HepG2 (cell line): ENCODE data around the gene CARMIL1. TPM values are rescaled to one million over a fixed set of nuclear protein-coding genes. Genes with fewer than 3 reads are reported as not detected.

Experiments used
- AGO1 ChIP-seq: fragments of 200-400 bp; formaldehyde crosslinking; IDR thresholded peaks from 2 replicates; pipeline ENCODE4 v1.6.1; 2017; ENCODE audit warnings: mild to moderate bottlenecking, low read depth, low read length, moderate library complexity; ENCODE audit not compliant: poor library complexity, severe bottlenecking
- CBX2 ChIP-seq, 2 experiments: fragments of 200-600 bp in 1 of 2; sonication (generic); formaldehyde crosslinking in 1 of 2; IDR thresholded peaks; 2 replicates each; pipeline versions ENCODE4 v1.7.0 to v1.8.1; 2018 to 2022; ENCODE audit warnings: low read depth in 2 of 2, low read length in 1 of 2, mild to moderate bottlenecking in 1 of 2, missing genetic modification reagents in 1 of 2
- CHD4 ChIP-seq: fragments of 200-600 bp; sonication (generic); IDR thresholded peaks from 2 replicates; pipeline ENCODE4 v1.7.0; 2017; ENCODE audit warnings: mild to moderate bottlenecking, low read length, borderline replicate concordance
- GFI1 ChIP-seq: sonication (generic); formaldehyde crosslinking; IDR thresholded peaks from 2 replicates; pipeline ENCODE4 v1.5.0; 2020; ENCODE audit warnings: missing genetic modification reagents, mild to moderate bottlenecking, borderline replicate concordance
- HNRNPUL1 ChIP-seq: fragments of 200-400 bp; formaldehyde crosslinking; IDR thresholded peaks from 2 replicates; pipeline ENCODE4 v1.6.1; 2017; ENCODE audit warnings: low read depth, mild to moderate bottlenecking, low read length, moderate library complexity
- KMT2A ChIP-seq: sonication (generic); formaldehyde crosslinking; IDR thresholded peaks from 2 replicates; pipeline ENCODE4 v1.4.0; 2020; ENCODE audit warnings: missing genetic modification reagents
- PHF20 ChIP-seq: sonication (generic); formaldehyde crosslinking; IDR thresholded peaks from 2 replicates; pipeline ENCODE4 v1.5.0; 2020; ENCODE audit warnings: mild to moderate bottlenecking, missing genetic modification reagents
- POGZ ChIP-seq: sonication (generic); formaldehyde crosslinking; IDR thresholded peaks from 2 replicates; pipeline ENCODE4 v1.4.0; 2020; ENCODE audit warnings: mild to moderate bottlenecking, missing genetic modification reagents
- PRPF4 ChIP-seq: fragments of 200-400 bp; formaldehyde crosslinking; IDR thresholded peaks from 2 replicates; pipeline ENCODE4 v1.6.1; 2016; ENCODE audit warnings: low read length, low read depth; ENCODE audit not compliant: poor library complexity, severe bottlenecking
- SMYD3 ChIP-seq: sonication (generic); formaldehyde crosslinking; IDR thresholded peaks from 2 replicates; pipeline ENCODE4 v1.8.1; 2023; ENCODE audit warnings: mild to moderate bottlenecking, missing genetic modification reagents
- TOE1 ChIP-seq: sonication (generic); formaldehyde crosslinking; IDR thresholded peaks from 2 replicates; pipeline ENCODE4 v1.4.0; 2020; ENCODE audit warnings: mild to moderate bottlenecking, missing genetic modification reagents
- ZEB1 ChIP-seq: IDR thresholded peaks from 2 replicates; pipeline ENCODE4 v1.6.1; 2012; ENCODE audit warnings: mild to moderate bottlenecking, low read depth, inconsistent platforms; ENCODE audit not compliant: insufficient replicate concordance
- ZNF225 ChIP-seq: sonication (generic); formaldehyde crosslinking; IDR thresholded peaks from 2 replicates; pipeline ENCODE4 v1.4.0; 2020; ENCODE audit warnings: mild to moderate bottlenecking, missing genetic modification reagents
- ZNF230 ChIP-seq: sonication (generic); formaldehyde crosslinking; IDR thresholded peaks from 2 replicates; pipeline ENCODE4 v1.4.0; 2020; ENCODE audit warnings: mild to moderate bottlenecking, missing genetic modification reagents
- ZNF317 ChIP-seq: sonication (generic); formaldehyde crosslinking; IDR thresholded peaks from 2 replicates; pipeline ENCODE4 v1.5.0; 2020; ENCODE audit warnings: mild to moderate bottlenecking, missing genetic modification reagents
- ZNF343 ChIP-seq: sonication (generic); formaldehyde crosslinking; IDR thresholded peaks from 2 replicates; pipeline ENCODE4 v1.4.0; 2020; ENCODE audit warnings: mild to moderate bottlenecking, missing genetic modification reagents
- ZNF441 ChIP-seq: sonication (generic); formaldehyde crosslinking; IDR thresholded peaks from 2 replicates; pipeline ENCODE4 v1.7.0; 2021; ENCODE audit warnings: missing genetic modification reagents, borderline replicate concordance
- ZNF484 ChIP-seq: sonication (generic); formaldehyde crosslinking; IDR thresholded peaks from 2 replicates; pipeline ENCODE4 v1.5.1; 2020; ENCODE audit warnings: mild to moderate bottlenecking, low read depth, missing genetic modification reagents, borderline replicate concordance
- ZNF747 ChIP-seq: sonication (generic); formaldehyde crosslinking; IDR thresholded peaks from 2 replicates; pipeline ENCODE4 v1.8.1; 2023; ENCODE audit warnings: missing genetic modification reagents, mild to moderate bottlenecking, borderline replicate concordance
- ZNF775 ChIP-seq: sonication (generic); formaldehyde crosslinking; IDR thresholded peaks from 2 replicates; pipeline ENCODE4 v1.4.0; 2020; ENCODE audit warnings: missing genetic modification reagents, mild to moderate bottlenecking, moderate library complexity, borderline replicate concordance
- ZNF777 ChIP-seq: sonication (generic); formaldehyde crosslinking; IDR thresholded peaks from 2 replicates; pipeline ENCODE4 v1.4.0; 2020; ENCODE audit warnings: missing genetic modification reagents
- polyA plus RNA-seq, 8 experiments: library from polyadenylated mRNA; depleted of rRNA in 3 of 8; stranded (reverse) in 7 of 8; unstranded in 1 of 8; fragments of >200 nt; fragmentation: Illumina TruSeq in 4 of 8; extraction: Trizol in 4 of 8; gene quantifications; 2 replicates each; pipeline versions ENCODE4 v1.2.1 to v1.2.3, GENCODE V29; 2011 to 2016; ENCODE audit warnings: low read depth in 4 of 8, missing spikeins in 1 of 8, mixed read lengths in 1 of 8; ENCODE audit not compliant: insufficient read depth in 1 of 8
- total RNA-seq, 5 experiments: library from RNA; depleted of rRNA; stranded (reverse); fragments of >200 nt; fragmentation: Illumina TruSeq; extraction: Trizol; gene quantifications; 2 replicates each; pipeline ENCODE4 v1.2.3, GENCODE V29; 2016; ENCODE audit warnings: low read depth in 1 of 5
- TF ChIP-seq, protein P1 (sequence below): sonication (generic); formaldehyde crosslinking; IDR thresholded peaks from 2 replicates; pipeline ENCODE4 v1.9.0; 2021; ENCODE audit warnings: missing genetic modification reagents, mild to moderate bottlenecking, borderline replicate concordance
- TF ChIP-seq, protein P2 (sequence below): sonication (generic); formaldehyde crosslinking; IDR thresholded peaks from 2 replicates; pipeline ENCODE4 v1.4.0; 2020; ENCODE audit warnings: missing genetic modification reagents
- TF ChIP-seq, protein P3 (sequence below): sonication (generic); formaldehyde crosslinking; IDR thresholded peaks from 2 replicates; pipeline ENCODE4 v1.4.0; 2020; ENCODE audit warnings: mild to moderate bottlenecking, missing genetic modification reagents
- TF ChIP-seq, protein P4 (sequence below): sonication (generic); formaldehyde crosslinking; IDR thresholded peaks from 2 replicates; pipeline ENCODE4 v1.9.0; 2022; ENCODE audit warnings: low read depth, missing genetic modification reagents

The CARMIL1 gene
- total and polyA plus RNA-seq, 2 of the 13 experiments (the other 11 are each of a cell fraction or from before 2014, with no cell fraction given) = 1.8 to 2.6 TPM

DNA sequence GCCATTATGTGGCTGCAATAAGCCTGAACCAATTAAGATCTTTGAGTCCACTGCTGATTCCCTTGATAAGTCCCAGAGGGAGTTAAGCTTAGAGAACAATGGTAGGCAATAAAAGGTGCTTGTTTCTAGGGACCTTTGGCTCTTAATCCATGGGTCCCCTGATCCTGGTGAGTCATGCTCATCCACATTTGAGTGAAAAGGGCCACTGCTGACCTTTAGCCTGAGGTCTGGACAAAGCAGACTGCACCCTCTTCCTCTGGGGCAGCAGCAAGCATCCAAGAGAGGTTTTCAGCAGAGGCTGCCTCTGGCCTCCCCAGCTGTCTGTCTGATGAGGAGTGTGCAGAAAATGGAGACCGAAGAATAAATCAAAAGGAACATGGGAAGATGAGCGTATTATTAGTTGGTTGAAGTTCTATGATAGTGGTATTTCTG is 356.7 kb downstream of the CARMIL1 start (continued):
- TF ChIP-seq ZNF747 = no peak
- TF ChIP-seq, protein P1, sequence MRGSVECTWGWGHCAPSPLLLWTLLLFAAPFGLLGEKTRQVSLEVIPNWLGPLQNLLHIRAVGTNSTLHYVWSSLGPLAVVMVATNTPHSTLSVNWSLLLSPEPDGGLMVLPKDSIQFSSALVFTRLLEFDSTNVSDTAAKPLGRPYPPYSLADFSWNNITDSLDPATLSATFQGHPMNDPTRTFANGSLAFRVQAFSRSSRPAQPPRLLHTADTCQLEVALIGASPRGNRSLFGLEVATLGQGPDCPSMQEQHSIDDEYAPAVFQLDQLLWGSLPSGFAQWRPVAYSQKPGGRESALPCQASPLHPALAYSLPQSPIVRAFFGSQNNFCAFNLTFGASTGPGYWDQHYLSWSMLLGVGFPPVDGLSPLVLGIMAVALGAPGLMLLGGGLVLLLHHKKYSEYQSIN (CRISPR knock-in tag) = no peak
- TF ChIP-seq CBX2 (IDR thresholded peaks at IDR 0.05; ENCODE audit: low read depth, low read length) = no peak
- no peak for TF ChIP-seq CBX2 (CRISPR knock-in tag; IDR thresholded peaks at IDR 0.05; ENCODE audit: low read depth)
- TF ChIP-seq, protein P2, sequence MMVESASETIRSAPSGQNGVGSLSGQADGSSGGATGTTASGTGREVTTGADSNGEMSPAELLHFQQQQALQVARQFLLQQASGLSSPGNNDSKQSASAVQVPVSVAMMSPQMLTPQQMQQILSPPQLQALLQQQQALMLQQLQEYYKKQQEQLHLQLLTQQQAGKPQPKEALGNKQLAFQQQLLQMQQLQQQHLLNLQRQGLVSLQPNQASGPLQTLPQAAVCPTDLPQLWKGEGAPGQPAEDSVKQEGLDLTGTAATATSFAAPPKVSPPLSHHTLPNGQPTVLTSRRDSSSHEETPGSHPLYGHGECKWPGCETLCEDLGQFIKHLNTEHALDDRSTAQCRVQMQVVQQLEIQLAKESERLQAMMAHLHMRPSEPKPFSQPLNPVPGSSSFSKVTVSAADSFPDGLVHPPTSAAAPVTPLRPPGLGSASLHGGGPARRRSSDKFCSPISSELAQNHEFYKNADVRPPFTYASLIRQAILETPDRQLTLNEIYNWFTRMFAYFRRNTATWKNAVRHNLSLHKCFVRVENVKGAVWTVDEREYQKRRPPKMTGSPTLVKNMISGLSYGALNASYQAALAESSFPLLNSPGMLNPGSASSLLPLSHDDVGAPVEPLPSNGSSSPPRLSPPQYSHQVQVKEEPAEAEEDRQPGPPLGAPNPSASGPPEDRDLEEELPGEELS (CRISPR knock-in tag) = peak; percentile 88
- TF ChIP-seq ZNF343 (CRISPR knock-in tag) = peak; percentile 41; the same call in 1 of the 2 replicates
- no peak for TF ChIP-seq ZNF775 (CRISPR knock-in tag)
- no peak for TF ChIP-seq HNRNPUL1
- peak; percentile 82 for TF ChIP-seq GFI1
- no peak for TF ChIP-seq AGO1
- peak; percentile 89; the same call in 1 of the 2 replicates for TF ChIP-seq SMYD3 (CRISPR knock-in tag)
- TF ChIP-seq KMT2A (CRISPR knock-in tag) = no peak
- TF ChIP-seq ZNF484 (CRISPR knock-in tag) = no peak
- no peak for TF ChIP-seq ZNF225 (CRISPR knock-in tag)
- no peak for TF ChIP-seq TOE1 (CRISPR knock-in tag)
- no peak for TF ChIP-seq ZNF230 (CRISPR knock-in tag)
- TF ChIP-seq PRPF4 = no peak
- no peak for TF ChIP-seq CHD4
- no peak for TF ChIP-seq PHF20 (CRISPR knock-in tag)
- TF ChIP-seq ZNF441 = peak; percentile 53; the same call in 1 of the 2 replicates
- TF ChIP-seq, protein P3, sequence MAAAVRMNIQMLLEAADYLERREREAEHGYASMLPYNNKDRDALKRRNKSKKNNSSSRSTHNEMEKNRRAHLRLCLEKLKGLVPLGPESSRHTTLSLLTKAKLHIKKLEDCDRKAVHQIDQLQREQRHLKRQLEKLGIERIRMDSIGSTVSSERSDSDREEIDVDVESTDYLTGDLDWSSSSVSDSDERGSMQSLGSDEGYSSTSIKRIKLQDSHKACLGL (CRISPR knock-in tag) = no peak
- TF ChIP-seq, protein P4, sequence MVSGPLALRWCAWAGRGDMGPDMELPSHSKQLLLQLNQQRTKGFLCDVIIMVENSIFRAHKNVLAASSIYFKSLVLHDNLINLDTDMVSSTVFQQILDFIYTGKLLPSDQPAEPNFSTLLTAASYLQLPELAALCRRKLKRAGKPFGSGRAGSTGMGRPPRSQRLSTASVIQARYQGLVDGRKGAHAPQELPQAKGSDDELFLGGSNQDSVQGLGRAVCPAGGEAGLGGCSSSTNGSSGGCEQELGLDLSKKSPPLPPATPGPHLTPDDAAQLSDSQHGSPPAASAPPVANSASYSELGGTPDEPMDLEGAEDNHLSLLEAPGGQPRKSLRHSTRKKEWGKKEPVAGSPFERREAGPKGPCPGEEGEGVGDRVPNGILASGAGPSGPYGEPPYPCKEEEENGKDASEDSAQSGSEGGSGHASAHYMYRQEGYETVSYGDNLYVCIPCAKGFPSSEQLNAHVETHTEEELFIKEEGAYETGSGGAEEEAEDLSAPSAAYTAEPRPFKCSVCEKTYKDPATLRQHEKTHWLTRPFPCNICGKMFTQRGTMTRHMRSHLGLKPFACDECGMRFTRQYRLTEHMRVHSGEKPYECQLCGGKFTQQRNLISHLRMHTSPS (CRISPR knock-in tag) = no peak
- TF ChIP-seq ZNF317 (CRISPR knock-in tag) = peak; percentile 84
- TF ChIP-seq POGZ (CRISPR knock-in tag) = peak; percentile 95
- no peak for TF ChIP-seq ZNF777 (CRISPR knock-in tag)
- TF ChIP-seq ZEB1 = peak; percentile 69
